AG09309 (cell line): ENCODE measurements around the gene PSMA6.

ENCODE experiments used
- DNase-seq: peaks from one replicate; pipeline ENCODE4 v3.0.0-alpha.2; 2010; ENCODE audit warnings: low read depth
- H3K4me3 ChIP-seq: 2 replicates; pipeline ENCODE4 v1.5.1; 2011; ENCODE audit warnings: mild to moderate bottlenecking, low read depth, low read length, moderate library complexity; ENCODE audit not compliant: control insufficient read depth
- CTCF ChIP-seq: IDR thresholded peaks from 2 replicates; pipeline ENCODE4 v1.5.1; 2011; ENCODE audit warnings: mild to moderate bottlenecking, low read depth, low read length, inconsistent platforms; ENCODE audit not compliant: insufficient read depth, control insufficient read depth; ENCODE audit errors: missing control alignments

The PSMA6 gene

GRCh38 chr14:35292051-35292769 is at the start of gene PSMA6:
Gene PSMA6, plus strand, starts transcription at chr14:35292382. Its CDS starts 95 bp downstream, at chr14:35292477.
- peak; percentile 93 for DNase-seq
- TF ChIP-seq CTCF = no peak
- H3K4me3 ChIP-seq = peak within 1 kb of the TSS; percentile 69

GRCh38 chr14:35242599-35243311 is 49.4 kb upstream of the PSMA6 start:
- no peak for DNase-seq
- no peak for TF ChIP-seq CTCF

GRCh38 chr14:35243956-35244355 is 48.2 kb upstream of the PSMA6 start:
- no peak for TF ChIP-seq CTCF
- no peak for DNase-seq
- H3K4me3 ChIP-seq = no peak overlapping the region

More at GRCh38 chr14:35242599-35243311, 49.4 kb upstream of the PSMA6 start:
- H3K4me3 ChIP-seq = no peak overlapping the region

GRCh38 chr14:35244542-35244941 is 47.6 kb upstream of the PSMA6 start:
- no peak for DNase-seq
- H3K4me3 ChIP-seq = no peak overlapping the region
- TF ChIP-seq CTCF = no peak

GRCh38 chr14:35245051-35245450 is 47.1 kb upstream of the PSMA6 start:
- no peak for DNase-seq
- no peak overlapping the region for H3K4me3 ChIP-seq
- no peak for TF ChIP-seq CTCF

GRCh38 chr14:35247777-35248475 is 44.3 kb upstream of the PSMA6 start:
- H3K4me3 ChIP-seq = no peak overlapping the region
- TF ChIP-seq CTCF = no peak
- no peak for DNase-seq
